GM10266 (cell line): ENCODE results near the gene PIGX.

Source experiments
- DNase-seq: peaks from one replicate; pipeline ENCODE4 v3.0.0; 2012; ENCODE audit errors: extremely low spot score
- TF ChIP-seq, protein P1 (sequence below): IDR thresholded peaks from 2 replicates; pipeline ENCODE4 v1.5.1; 2012; ENCODE audit warnings: mild to moderate bottlenecking, low read depth; ENCODE audit not compliant: control insufficient read depth, insufficient read depth; ENCODE audit errors: missing control alignments

Gene PIGX

DNA sequence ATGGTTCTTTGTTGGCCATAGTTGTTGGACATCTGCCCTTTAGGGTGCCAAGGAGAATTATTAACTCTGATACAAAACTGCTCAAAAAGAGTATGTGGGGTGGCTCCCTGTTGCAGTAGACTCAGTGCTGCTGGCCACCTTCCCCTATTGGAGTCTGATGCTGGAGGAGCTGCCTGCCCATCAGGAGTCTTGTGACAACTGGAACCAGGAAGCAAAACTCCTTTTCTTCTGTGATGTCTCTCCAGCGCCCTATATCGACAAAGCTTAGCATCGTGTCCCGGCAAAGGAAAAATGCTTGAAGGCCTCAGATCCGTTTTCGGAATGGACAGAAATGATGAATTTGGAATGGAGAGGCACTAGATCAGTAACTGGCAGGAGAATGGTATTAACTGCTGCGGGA is 51.0 kb downstream of the PIGX start:
- DNase-seq: no peak
- TF ChIP-seq, protein P1, sequence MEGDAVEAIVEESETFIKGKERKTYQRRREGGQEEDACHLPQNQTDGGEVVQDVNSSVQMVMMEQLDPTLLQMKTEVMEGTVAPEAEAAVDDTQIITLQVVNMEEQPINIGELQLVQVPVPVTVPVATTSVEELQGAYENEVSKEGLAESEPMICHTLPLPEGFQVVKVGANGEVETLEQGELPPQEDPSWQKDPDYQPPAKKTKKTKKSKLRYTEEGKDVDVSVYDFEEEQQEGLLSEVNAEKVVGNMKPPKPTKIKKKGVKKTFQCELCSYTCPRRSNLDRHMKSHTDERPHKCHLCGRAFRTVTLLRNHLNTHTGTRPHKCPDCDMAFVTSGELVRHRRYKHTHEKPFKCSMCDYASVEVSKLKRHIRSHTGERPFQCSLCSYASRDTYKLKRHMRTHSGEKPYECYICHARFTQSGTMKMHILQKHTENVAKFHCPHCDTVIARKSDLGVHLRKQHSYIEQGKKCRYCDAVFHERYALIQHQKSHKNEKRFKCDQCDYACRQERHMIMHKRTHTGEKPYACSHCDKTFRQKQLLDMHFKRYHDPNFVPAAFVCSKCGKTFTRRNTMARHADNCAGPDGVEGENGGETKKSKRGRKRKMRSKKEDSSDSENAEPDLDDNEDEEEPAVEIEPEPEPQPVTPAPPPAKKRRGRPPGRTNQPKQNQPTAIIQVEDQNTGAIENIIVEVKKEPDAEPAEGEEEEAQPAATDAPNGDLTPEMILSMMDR: no peak

DNA sequence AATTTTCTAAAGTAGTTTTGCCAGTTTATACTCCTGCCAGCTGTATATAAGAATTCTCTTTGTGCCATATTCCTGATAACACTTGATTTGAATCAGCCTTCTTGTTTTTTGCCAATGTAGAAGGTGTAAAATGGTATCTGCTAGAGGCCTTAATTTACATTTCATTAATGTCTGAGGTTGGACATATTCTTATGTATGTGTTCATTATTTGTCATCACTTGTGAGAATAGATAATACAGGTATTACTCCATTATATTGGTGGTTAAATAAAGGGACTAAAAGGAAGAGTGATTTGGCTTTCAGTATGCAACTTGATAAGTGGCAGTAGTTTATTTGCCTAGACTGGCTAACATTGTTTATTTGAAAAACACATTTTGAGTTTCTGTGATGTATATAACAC is 53.3 kb downstream of the PIGX start:
- TF ChIP-seq, protein P1: no peak
- DNase-seq: no peak

DNA sequence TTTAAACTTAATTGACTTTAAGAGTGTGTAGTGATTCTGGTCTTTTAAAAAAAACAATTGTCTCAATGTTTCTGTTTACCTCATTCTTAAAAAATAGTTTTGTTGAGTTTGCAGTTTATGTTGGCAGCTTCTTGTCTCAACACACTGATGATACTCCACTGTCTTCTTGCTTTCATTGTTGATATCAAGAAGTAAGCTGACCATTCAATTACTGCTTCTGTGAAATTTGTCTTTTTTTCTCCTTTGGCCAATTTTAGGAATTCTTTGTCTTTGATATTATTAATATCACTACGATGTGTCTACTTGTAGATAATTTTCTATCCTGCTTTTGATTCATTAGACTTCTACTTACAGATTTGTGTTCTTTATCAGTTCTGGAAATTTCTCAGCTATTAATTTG is 58.9 kb downstream of the PIGX start:
- TF ChIP-seq, protein P1: no peak
- no peak for DNase-seq

DNA sequence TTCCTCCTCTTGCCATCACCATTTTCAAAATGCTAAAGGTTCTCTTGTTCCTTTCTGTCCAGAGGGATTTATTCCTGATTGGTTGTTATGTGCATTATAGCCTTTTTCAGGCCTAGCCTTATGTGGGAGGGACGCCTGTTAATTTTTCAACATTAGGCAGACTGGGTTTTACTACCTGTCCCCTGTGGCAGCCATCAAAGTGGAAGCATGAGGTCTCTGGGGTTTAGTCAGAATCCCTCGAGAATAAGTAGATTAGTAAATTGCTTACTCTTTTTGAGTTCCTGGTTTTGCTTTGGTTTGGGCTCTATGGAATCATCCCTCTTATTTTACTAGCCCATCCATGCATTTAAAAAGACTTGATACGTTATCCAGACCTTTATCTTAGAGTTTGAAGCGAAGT is 59.9 kb downstream of the PIGX start:
- DNase-seq: no peak
- TF ChIP-seq, protein P1: no peak

DNA sequence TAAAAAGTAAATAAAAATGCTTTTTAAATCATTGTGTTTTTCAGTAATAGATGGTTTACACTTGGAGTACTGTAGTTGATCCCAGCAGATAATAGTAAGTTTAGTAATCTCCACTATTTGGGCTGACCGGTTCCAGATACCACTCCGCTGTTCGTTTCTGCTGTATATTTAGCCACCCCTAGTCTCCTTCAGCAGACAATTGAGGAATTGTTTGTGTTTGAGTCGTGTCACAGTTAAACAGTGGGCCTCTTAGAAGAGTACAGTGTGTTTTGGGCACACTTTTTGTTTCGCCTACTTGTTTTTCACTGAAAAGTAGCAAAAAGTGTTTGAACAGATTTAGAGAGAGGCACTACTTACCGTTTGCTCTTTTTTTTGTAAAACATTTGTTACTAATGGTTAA is 60.7 kb downstream of the PIGX start:
- TF ChIP-seq, protein P1: no peak
- no peak for DNase-seq

DNA sequence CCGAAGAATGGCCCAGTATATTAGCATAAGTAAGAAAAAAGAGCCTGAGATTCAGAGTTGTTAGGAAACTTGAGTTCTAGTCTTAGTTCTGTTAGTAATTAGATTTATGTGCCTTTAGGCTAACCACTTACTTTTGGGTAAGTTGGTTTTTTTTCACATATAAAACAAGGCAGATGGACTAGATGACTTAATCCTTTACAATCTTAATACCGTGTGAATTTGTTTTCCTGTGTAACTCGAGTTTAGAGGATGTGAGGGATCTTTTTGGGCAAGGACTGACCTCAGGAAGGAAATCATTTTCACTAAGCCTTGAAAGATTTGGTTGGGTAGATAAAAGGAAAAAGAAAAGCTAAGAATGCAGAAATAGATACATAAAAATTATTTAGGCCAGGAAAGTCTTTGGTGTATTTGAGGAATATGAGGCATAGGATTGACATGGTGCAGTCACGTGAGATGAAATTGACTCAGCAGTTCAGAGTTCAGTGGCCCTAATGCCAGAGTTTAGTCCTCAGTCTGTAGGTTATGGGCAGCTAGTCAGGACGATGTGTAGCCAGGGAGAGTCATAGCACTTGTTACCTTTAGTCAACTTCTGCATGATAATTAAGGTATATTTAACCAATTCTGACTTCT is 62.1 kb downstream of the PIGX start:
- TF ChIP-seq, protein P1: no peak
- DNase-seq: no peak

DNA sequence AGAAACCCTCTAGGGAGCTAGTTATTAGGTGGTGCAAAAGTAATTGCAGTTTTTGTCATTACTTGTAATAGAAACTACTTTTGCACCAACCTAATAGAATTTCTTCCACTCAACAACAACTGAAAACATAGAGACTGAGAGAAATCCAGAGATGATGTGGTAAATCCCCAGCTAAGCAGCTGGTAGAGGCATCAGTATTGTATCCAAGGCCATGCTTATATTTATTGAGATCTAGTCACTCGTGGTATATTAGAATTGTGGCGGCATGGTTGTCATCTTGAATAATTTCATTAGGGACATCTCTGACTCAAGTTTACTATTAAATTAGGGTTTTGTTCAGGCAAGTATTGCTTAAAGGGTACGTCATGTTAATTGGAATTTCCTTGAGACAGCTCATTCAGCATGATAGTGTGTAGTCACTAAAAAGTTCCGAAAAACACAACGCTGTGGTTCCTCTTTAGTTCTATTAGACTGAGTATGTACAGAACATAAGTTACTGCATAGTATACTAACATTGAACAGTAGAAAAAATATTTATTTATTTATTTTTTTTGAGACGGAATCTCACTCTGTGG is 62.8 kb downstream of the PIGX start:
- TF ChIP-seq, protein P1: no peak

More for the DNA sequence above, 62.8 kb downstream of the PIGX start:
- no peak for DNase-seq
